Muscle of arm (tissue), 12 donors: ENCODE data around the gene EFCAB13. TPM values are rescaled to one million over a fixed set of nuclear protein-coding genes. Genes with fewer than 3 reads are reported as not detected.
"Not testable (repeated sequence)": the region's sequence is repeated elsewhere in the genome, so short reads cannot be mapped to it uniquely, and the experiment has no call there.

ENCODE experiments used
- DNase-seq: peaks from one replicate; pipeline ENCODE4 v3.0.0-alpha.2; 2013
- polyA plus RNA-seq, 12 donors: library from polyadenylated mRNA; unstranded; fragments of 120-200 nt; gene quantifications; one replicate each; pipeline ENCODE4 v1.2.1, GENCODE V29; 2013; ENCODE audit not compliant: insufficient read length in 12 of 12

EFCAB13 gene
- polyA plus RNA-seq, 12 donors, result 2.1 to 16.1 (median 6.9) TPM; not detected in 1

GRCh38 chr17:47423406-47424295 lies 99.9 kb downstream of the EFCAB13 start:
- DNase-seq, result no peak

- not testable (repeated sequence) for DNase-seq
Observed at GRCh38 chr17:47425233-47425632, 101.5 kb downstream of the EFCAB13 start.

- DNase-seq, result not testable (repeated sequence)
Observed at GRCh38 chr17:47425887-47426635, 102.3 kb downstream of the EFCAB13 start.

- DNase-seq, result no peak
Observed at GRCh38 chr17:47427985-47428384, 104.2 kb downstream of the EFCAB13 start.

- DNase-seq, result not testable (repeated sequence)
Observed at GRCh38 chr17:47432240-47432639, 108.5 kb downstream of the EFCAB13 start.

- DNase-seq, result no peak
Observed at GRCh38 chr17:47465165-47465564, 141.4 kb downstream of the EFCAB13 start.

GRCh38 chr17:47466976-47467375 lies 143.2 kb downstream of the EFCAB13 start:
- not testable (repeated sequence) for DNase-seq

GRCh38 chr17:47470836-47471235 lies 147.1 kb downstream of the EFCAB13 start:
- DNase-seq, result no peak

- DNase-seq, result not testable (repeated sequence)
Observed at GRCh38 chr17:47472073-47472472, 148.3 kb downstream of the EFCAB13 start.

Other genes starting within 250 kb of the EFCAB13 start
- gene CDC27, start 134.7 kb upstream of the EFCAB13 start, polyA plus RNA-seq, result 10 to 100 TPM in 11 of 12 donors, not detected in 1; 28.8 to 88.6 (median 56.1) TPM
- gene MYL4, start 114.6 kb upstream of the EFCAB13 start, polyA plus RNA-seq, result 1,000 to 10,000 TPM in 10 of 12 donors, 100 to 1,000 TPM in 2; 673 to 6,112 (median 1,509) TPM
- gene ITGB3, start 70.1 kb upstream of the EFCAB13 start, polyA plus RNA-seq, result 10 to 100 TPM in 11 of 12 donors, not detected in 1; 10.6 to 17.7 (median 14.0) TPM
- 100 to 1,000 TPM in 11 of 12 donors, not detected in 1; 120 to 210 (median 135) TPM for gene NPEPPS, start 207.2 kb downstream of the EFCAB13 start, polyA plus RNA-seq